ENCODE results near the gene ABTB2. TPM values are rescaled to one million over a fixed set of nuclear protein-coding genes. Genes with fewer than 3 reads are reported as not detected.

The ABTB2 gene
- total RNA-seq, 4 donors from 2014 or later, result 5.4 to 15.6 (median 12.8) TPM

DNA sequence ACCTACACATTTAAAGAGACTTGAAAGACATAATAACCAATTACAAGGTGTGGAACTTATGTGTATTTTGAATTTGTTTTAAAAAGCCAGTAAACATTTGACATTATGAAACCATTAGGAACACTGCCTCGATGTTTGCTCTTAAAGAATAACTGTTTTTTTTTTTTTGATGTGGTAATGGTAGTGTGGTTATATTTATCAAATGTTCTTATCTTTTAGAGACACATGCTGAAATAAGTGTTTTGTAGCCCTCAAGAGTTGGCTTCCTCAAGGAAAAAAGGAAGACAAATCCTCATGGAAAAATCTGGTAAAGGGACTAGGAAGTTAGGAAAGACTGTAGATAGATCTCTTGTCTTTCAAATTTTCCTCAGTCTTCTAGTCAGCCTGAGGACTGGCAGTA, 2.2 kb upstream of the ABTB2 start:
- no peaks in the 10 kb centered on the region for H3K36me3 ChIP-seq
- no peak overlapping the region for H3K4me3 ChIP-seq
- no peak overlapping the region for H3K27ac ChIP-seq
- H3K9me3 ChIP-seq, result no peaks in the 10 kb centered on the region
- DNase-seq (ENCODE audit: low spot score in 2 of 2), result no peak
- peaks cover 8% of the 10 kb centered on the region for H3K27me3 ChIP-seq
- peaks cover 33% of the 10 kb centered on the region for H3K4me1 ChIP-seq
- no peak for TF ChIP-seq POLR2A (IDR thresholded peaks at IDR 0.05)
- TF ChIP-seq EP300 (IDR thresholded peaks at IDR 0.05), result no peak
- TF ChIP-seq, protein P1, sequence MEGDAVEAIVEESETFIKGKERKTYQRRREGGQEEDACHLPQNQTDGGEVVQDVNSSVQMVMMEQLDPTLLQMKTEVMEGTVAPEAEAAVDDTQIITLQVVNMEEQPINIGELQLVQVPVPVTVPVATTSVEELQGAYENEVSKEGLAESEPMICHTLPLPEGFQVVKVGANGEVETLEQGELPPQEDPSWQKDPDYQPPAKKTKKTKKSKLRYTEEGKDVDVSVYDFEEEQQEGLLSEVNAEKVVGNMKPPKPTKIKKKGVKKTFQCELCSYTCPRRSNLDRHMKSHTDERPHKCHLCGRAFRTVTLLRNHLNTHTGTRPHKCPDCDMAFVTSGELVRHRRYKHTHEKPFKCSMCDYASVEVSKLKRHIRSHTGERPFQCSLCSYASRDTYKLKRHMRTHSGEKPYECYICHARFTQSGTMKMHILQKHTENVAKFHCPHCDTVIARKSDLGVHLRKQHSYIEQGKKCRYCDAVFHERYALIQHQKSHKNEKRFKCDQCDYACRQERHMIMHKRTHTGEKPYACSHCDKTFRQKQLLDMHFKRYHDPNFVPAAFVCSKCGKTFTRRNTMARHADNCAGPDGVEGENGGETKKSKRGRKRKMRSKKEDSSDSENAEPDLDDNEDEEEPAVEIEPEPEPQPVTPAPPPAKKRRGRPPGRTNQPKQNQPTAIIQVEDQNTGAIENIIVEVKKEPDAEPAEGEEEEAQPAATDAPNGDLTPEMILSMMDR (IDR thresholded peaks at IDR 0.05), result no peak
- no peak for TF ChIP-seq POLR2AphosphoS5 (IDR thresholded peaks at IDR 0.05)
- 11% methylated on average over 1 of the region's 1 CpG for WGBS

DNA sequence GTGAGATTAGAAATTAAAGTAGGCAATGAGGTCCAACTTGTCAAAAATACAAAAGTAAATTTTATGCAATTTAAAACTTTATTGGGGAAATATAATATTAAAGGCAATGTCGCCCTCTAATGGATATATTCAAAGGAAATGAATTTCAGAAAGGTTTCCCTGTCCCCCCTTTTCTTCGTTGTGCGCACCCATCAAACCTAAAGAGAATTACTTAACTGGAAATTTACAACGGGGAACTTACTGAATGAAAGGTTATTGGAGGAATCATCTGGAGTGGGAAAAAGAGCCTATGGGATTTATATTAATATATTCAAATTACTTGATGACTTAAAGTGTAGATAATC, 1.7 kb upstream of the ABTB2 start:
- H3K27me3 ChIP-seq, result peaks cover 8% of the 10 kb centered on the region
- TF ChIP-seq EP300 (IDR thresholded peaks at IDR 0.05) (no peak), POLR2AphosphoS5 (IDR thresholded peaks at IDR 0.05) (no peak), POLR2A (IDR thresholded peaks at IDR 0.05) (no peak)
- TF ChIP-seq, protein P1 (IDR thresholded peaks at IDR 0.05), result no peak
- peaks cover 35% of the 10 kb centered on the region for H3K4me1 ChIP-seq
- H3K36me3 ChIP-seq, result no peaks in the 10 kb centered on the region
- H3K27ac ChIP-seq, result no peak overlapping the region
- no peaks in the 10 kb centered on the region for H3K9me3 ChIP-seq
- peak overlapping the region; percentile 66 for H3K4me3 ChIP-seq
- no peak for DNase-seq (ENCODE audit: low spot score in 2 of 2)
- WGBS, result under 1% methylated on average over 4 of the region's 4 CpGs

DNA sequence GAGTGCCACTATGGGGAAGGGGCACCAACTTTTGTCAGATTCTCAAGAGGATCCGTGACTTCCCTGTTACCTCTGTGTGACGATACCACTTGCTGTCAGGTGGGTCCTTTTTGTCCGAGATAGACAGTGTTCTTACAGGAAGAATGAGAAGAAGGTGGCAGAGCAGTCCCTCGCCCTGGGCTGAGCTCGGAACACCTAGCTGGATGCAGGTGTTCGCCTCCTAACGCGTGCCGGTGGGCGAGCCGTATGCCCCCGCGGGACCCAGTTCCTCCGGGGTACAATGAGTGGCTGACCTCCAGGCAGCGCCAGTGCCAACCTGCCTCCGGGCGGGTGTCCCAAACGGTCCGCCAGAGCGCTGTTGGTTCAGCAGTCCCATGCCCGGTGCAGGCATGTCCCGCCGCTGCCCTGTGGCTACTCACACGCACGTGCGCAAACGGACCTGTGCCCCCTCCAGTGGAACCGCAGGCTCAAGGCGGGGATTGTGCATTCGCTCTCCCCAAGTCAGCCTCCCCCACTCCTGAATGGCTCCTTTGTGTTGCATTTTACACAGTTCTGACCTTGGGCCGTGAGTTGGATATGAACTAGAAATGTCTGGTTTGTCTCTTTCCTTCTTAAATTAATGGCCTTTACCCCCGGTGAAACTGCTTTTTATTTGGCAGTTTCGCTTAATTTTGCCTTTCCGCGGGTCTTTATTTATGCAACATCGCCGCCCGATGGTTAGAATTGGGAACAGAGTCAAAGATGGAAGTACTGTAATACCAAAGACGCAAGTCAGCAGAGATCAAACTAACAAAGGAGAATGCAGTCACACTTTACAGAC, 1.1 kb upstream of the ABTB2 start:
- TF ChIP-seq, protein P1 (IDR thresholded peaks at IDR 0.05), result peak; percentile 60 to 87
- no peak for TF ChIP-seq POLR2A (IDR thresholded peaks at IDR 0.05)
- no peaks in the 10 kb centered on the region for H3K9me3 ChIP-seq
- peaks cover 8% of the 10 kb centered on the region for H3K27me3 ChIP-seq
- peak overlapping the region; percentile 66 for H3K4me3 ChIP-seq
- peaks cover 35% of the 10 kb centered on the region for H3K4me1 ChIP-seq
- WGBS, result under 1% methylated on average over 19 of the region's 39 CpGs
- H3K36me3 ChIP-seq, result no peaks in the 10 kb centered on the region
- peak overlapping the region; percentile 73 for H3K27ac ChIP-seq
- peak; percentile 87 to 88 for DNase-seq (ENCODE audit: low spot score in 2 of 2)

DNA sequence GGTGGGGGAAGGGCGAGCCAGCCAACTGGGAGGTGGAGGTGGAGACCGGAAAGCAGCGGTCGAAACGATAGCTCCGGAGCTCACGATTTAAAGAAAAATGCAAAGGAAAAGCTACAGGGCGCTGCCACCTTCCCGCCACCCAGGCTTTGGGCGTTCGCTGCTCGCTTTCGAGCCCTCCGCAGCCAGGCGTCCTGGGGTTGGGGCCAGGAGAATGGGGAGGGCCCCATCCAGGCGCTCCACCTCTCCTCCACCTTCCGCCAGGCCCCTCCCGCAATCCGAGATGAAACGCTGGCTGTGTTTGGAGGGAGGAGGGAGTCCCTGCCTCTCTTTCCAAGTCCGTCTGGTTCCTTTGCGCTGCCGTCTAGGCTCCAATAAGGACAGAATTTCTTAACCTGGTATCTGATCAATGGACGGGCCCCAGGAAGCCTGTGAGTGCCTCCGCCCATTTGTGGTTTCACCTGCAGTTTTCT, 483 bp upstream of the ABTB2 start:
- Histone ChIP-seq H3K27me3 (peaks cover 8% of the 10 kb centered on the region), H3K4me3 (peak overlapping the region; percentile 66), H3K36me3 (no peaks in the 10 kb centered on the region), H3K9me3 (no peaks in the 10 kb centered on the region), H3K27ac (peak overlapping the region; percentile 73), H3K4me1 (peaks cover 35% of the 10 kb centered on the region)
- 0% methylated on average over 20 of the region's 25 CpGs for WGBS
- peak in 1 of 2 donors; percentile 81 for DNase-seq (ENCODE audit: low spot score in 2 of 2)
- no peak for TF ChIP-seq POLR2A (IDR thresholded peaks at IDR 0.05)

DNA sequence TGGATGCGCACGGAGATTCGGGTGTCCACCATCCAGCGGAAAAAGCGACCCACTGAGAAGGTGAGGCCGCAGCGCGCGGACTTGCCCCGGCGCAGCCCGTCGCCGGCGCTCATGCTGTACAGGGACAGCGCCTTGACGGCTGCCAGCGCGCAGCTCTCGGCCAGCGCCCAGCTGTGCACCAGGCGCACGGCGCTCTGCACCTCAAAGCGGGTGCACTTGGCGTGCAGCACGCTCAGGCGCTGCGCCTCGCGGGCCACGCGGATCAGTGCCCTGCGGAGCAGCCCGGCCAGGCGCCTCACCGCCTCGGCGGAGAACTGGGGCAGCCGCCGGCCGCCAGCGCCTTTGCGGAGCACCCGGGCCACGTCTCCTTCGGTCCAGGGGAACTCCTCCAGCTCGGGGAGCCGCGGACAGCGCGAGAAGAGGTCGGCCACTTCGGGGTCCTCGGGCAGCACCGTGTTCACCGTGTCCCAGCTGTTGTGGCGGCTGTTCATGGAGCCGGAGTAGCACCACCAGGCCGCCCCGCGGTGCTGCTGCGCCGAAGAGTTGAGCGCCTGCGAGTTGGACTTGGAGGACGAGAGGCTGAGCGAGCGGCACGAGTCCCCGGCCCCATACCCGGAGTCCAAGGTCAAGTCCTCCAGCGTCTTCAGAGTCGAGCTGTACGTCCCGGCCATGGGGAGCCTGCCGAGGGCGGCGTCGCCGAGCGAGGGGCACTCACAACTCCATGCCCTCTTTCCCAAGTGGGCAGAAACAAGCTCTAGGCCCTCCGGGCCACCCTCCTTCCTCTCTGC, 703 bp downstream of the ABTB2 start:
- peak; percentile 82 to 88 for DNase-seq (ENCODE audit: low spot score in 2 of 2)
- H3K27me3 ChIP-seq, result peaks cover 12% of the 10 kb centered on the region
- 2% methylated on average over 24 of the region's 83 CpGs for WGBS
- H3K4me3 ChIP-seq, result peak overlapping the region; percentile 66
- peaks cover 35% of the 10 kb centered on the region for H3K4me1 ChIP-seq
- H3K9me3 ChIP-seq, result no peaks in the 10 kb centered on the region
- no peaks in the 10 kb centered on the region for H3K36me3 ChIP-seq
- peak overlapping the region; percentile 77 for H3K27ac ChIP-seq
- TF ChIP-seq POLR2AphosphoS5 (IDR thresholded peaks at IDR 0.05) (no peak), EP300 (IDR thresholded peaks at IDR 0.05) (no peak), POLR2A (IDR thresholded peaks at IDR 0.05) (no peak)
- TF ChIP-seq, protein P1 (IDR thresholded peaks at IDR 0.05), result no peak
